HL-60 (cell line): ENCODE measurements around the gene MCUB.

Experiments used
- DNase-seq, 2 experiments: peaks; one replicate each; pipeline ENCODE4 v3.0.0-alpha.2; 2010 to 2020; ENCODE audit warnings: low read depth in 1 of 2, low spot score in 1 of 2
- H3K27ac ChIP-seq: fragments of 250-450 bp; sonication (Bioruptor Pico); replicated peaks from 2 replicates; pipeline ENCODE4 v1.5.1; 2020; ENCODE audit warnings: mild to moderate bottlenecking, moderate library complexity
- H3K27me3 ChIP-seq: fragments of 250-450 bp; sonication (Bioruptor Pico); 2 replicates; pipeline ENCODE4 v1.5.1; 2021; ENCODE audit warnings: mild to moderate bottlenecking, moderate library complexity; ENCODE audit not compliant: insufficient read depth, poor library complexity, severe bottlenecking
- H3K4me3 ChIP-seq: replicated peaks from 2 replicates; pipeline ENCODE4 v1.5.1; 2011; ENCODE audit warnings: mild to moderate bottlenecking, control low read depth, low read length; ENCODE audit not compliant: insufficient read depth
- GABPA ChIP-seq: IDR thresholded peaks from 2 replicates; pipeline ENCODE4 v1.6.1; 2012; ENCODE audit warnings: low read depth
- POLR2AphosphoS5 ChIP-seq: IDR thresholded peaks from 2 replicates; pipeline ENCODE4 v1.6.1; 2012; ENCODE audit warnings: low read depth
- SPI1 ChIP-seq: IDR thresholded peaks from 2 replicates; pipeline ENCODE4 v1.6.1; 2012; ENCODE audit warnings: low read depth, mild to moderate bottlenecking, borderline replicate concordance
- TF ChIP-seq, protein P1 (sequence below): IDR thresholded peaks from 2 replicates; pipeline ENCODE4 v1.6.1; 2012; ENCODE audit warnings: low read depth; ENCODE audit not compliant: insufficient replicate concordance
- TF ChIP-seq, protein P2 (sequence below): IDR thresholded peaks from one replicate; pipeline ENCODE4 v1.5.1; 2011; ENCODE audit warnings: low read length, control low read depth, inconsistent platforms; ENCODE audit not compliant: insufficient read depth

Gene MCUB

DNA sequence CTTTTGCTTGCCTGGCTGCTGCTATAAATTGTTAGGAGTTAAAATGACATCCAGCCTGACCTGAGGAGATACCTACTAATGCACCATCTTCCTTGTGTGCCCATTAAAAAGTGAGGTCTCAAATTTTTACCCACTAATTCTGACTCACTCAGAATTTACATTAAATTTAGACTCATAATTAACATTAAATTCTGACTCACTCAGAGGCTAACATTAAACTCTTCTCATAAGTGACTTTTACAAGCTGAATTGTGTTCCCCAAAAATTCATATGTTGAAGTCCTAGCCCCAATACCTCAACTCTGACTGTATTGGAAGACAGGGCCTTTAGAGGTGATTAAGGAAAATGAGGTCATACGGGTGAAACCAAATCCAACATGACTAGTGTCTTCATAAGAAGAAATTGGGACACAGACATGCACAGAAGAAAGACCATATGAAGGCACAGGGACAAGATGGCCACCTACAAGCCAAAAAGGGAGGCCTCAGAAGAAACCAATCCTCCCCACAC is 131.4 kb downstream of the MCUB start:
- DNase-seq: no peak
- Histone ChIP-seq H3K4me3 (no peak overlapping the region), H3K27ac (no peak overlapping the region), H3K27me3 (no peaks in the 10 kb centered on the region)
- TF ChIP-seq GABPA (no peak), SPI1 (no peak), POLR2AphosphoS5 (no peak)
- TF ChIP-seq, protein P1, sequence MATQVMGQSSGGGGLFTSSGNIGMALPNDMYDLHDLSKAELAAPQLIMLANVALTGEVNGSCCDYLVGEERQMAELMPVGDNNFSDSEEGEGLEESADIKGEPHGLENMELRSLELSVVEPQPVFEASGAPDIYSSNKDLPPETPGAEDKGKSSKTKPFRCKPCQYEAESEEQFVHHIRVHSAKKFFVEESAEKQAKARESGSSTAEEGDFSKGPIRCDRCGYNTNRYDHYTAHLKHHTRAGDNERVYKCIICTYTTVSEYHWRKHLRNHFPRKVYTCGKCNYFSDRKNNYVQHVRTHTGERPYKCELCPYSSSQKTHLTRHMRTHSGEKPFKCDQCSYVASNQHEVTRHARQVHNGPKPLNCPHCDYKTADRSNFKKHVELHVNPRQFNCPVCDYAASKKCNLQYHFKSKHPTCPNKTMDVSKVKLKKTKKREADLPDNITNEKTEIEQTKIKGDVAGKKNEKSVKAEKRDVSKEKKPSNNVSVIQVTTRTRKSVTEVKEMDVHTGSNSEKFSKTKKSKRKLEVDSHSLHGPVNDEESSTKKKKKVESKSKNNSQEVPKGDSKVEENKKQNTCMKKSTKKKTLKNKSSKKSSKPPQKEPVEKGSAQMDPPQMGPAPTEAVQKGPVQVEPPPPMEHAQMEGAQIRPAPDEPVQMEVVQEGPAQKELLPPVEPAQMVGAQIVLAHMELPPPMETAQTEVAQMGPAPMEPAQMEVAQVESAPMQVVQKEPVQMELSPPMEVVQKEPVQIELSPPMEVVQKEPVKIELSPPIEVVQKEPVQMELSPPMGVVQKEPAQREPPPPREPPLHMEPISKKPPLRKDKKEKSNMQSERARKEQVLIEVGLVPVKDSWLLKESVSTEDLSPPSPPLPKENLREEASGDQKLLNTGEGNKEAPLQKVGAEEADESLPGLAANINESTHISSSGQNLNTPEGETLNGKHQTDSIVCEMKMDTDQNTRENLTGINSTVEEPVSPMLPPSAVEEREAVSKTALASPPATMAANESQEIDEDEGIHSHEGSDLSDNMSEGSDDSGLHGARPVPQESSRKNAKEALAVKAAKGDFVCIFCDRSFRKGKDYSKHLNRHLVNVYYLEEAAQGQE: no peak
- TF ChIP-seq, protein P2, sequence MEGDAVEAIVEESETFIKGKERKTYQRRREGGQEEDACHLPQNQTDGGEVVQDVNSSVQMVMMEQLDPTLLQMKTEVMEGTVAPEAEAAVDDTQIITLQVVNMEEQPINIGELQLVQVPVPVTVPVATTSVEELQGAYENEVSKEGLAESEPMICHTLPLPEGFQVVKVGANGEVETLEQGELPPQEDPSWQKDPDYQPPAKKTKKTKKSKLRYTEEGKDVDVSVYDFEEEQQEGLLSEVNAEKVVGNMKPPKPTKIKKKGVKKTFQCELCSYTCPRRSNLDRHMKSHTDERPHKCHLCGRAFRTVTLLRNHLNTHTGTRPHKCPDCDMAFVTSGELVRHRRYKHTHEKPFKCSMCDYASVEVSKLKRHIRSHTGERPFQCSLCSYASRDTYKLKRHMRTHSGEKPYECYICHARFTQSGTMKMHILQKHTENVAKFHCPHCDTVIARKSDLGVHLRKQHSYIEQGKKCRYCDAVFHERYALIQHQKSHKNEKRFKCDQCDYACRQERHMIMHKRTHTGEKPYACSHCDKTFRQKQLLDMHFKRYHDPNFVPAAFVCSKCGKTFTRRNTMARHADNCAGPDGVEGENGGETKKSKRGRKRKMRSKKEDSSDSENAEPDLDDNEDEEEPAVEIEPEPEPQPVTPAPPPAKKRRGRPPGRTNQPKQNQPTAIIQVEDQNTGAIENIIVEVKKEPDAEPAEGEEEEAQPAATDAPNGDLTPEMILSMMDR: no peak

DNA sequence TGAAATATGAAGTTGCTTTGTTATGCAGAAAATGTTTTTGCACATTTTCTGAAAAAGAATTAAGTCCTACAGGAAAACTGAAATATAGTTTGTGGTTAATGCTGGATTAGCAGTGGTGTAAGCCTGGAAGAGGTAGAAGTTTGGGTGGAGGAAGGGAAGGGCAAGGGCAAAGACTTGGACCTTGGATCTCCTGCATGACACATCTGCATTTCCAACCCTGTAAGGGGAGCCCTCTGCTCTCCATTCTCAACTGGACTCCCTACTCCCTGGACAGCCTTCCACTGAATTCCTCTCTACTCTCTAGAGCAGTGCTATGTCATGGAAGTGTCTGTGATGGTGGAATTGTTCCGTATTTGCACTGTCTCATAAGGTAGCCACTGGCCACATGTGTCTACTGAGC is 138.6 kb downstream of the MCUB start:
- no peak for TF ChIP-seq GABPA
- TF ChIP-seq, protein P2: no peak
- TF ChIP-seq SPI1: no peak
- TF ChIP-seq POLR2AphosphoS5: no peak
- TF ChIP-seq, protein P1: no peak
- H3K27ac ChIP-seq: no peak overlapping the region

DNA sequence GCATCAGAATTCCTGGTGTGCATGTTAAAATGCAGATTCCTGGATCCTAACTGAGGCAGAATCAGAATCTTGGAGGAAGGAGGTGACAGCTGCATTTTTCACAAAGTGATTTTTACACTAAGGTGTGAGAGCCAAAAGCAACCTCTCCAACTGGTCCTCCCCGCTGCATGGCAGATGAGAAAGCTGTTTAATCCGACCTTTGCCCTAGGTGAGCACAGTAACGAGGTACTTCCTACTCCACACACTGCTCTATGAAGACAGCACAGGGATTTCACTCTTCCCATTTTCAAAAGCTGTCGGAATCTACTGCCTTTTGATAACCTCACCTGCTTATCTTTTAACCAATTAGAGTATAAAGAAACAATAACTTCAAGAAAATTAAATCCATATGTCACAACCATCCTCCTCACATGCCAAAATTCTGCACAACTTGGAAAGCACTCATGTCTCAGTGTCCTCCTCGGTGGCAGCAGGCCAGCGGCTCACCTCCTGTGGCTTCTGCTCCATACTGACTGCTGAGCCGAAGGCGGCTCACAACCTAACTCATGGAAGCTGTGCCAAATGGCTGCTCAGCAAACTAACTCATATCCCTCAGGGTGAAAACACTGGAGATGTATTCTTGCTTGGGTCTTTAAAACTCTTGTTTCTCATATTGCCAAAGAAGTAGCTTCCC is 139.6 kb downstream of the MCUB start:
- Histone ChIP-seq H3K27me3 (no peaks in the 10 kb centered on the region), H3K4me3 (no peak overlapping the region), H3K27ac (no peak overlapping the region)
- no peak for DNase-seq
- TF ChIP-seq, protein P1: no peak
- TF ChIP-seq POLR2AphosphoS5 (no peak), SPI1 (no peak), GABPA (no peak)
- TF ChIP-seq, protein P2: no peak

More for the DNA sequence above, 138.6 kb downstream of the MCUB start:
- no peak overlapping the region for H3K4me3 ChIP-seq
- no peak for DNase-seq
- H3K27me3 ChIP-seq: no peaks in the 10 kb centered on the region
